Measurements from ENCODE around the gene CCDC134. TPM values are rescaled to one million over a fixed set of nuclear protein-coding genes. Genes with fewer than 3 reads are reported as not detected.

Gene CCDC134
- total RNA-seq, 1 donor from 2014 or later = 24.2 TPM

- Mint-ChIP-seq H3K36me3 (ENCODE audit: insufficient read depth) (peaks cover 2% of the 10 kb centered on the region), H3K4me1 (ENCODE audit: low read depth) (peaks cover 6% of the 10 kb centered on the region), H3K9me3 (ENCODE audit: low read depth) (no peaks in the 10 kb centered on the region), H3K27ac (peak overlapping the region; percentile 82), H3K27me3 (no peaks in the 10 kb centered on the region), H3K4me3 (ENCODE audit: low read depth) (no peak overlapping the region)
- no peak for TF ChIP-seq CTCF (IDR thresholded peaks at IDR 0.05; ENCODE audit: unreplicated experiment)
- no peak for DNase-seq (ENCODE audit: low spot score, unreplicated experiment)
Measured at GRCh38 chr22:41856469-41856868, 56.0 kb downstream of the CCDC134 start.

- Mint-ChIP-seq H3K27me3 (no peaks in the 10 kb centered on the region), H3K27ac (peak overlapping the region; percentile 52), H3K4me1 (ENCODE audit: low read depth) (peaks cover 8% of the 10 kb centered on the region), H3K36me3 (ENCODE audit: insufficient read depth) (peaks cover 2% of the 10 kb centered on the region), H3K4me3 (ENCODE audit: low read depth) (no peak overlapping the region), H3K9me3 (ENCODE audit: low read depth) (no peaks in the 10 kb centered on the region)
- TF ChIP-seq CTCF (IDR thresholded peaks at IDR 0.05; ENCODE audit: unreplicated experiment) = peak; percentile 59
- DNase-seq (ENCODE audit: low spot score, unreplicated experiment) = no peak
Measured at GRCh38 chr22:41857155-41857859, 56.8 kb downstream of the CCDC134 start.

GRCh38 chr22:41857860-41858199 is 57.4 kb downstream of the CCDC134 start:
- H3K4me3 Mint-ChIP-seq (ENCODE audit: low read depth) = no peak overlapping the region
- H3K36me3 Mint-ChIP-seq (ENCODE audit: insufficient read depth) = no peaks in the 10 kb centered on the region
- peaks cover 8% of the 10 kb centered on the region for H3K4me1 Mint-ChIP-seq (ENCODE audit: low read depth)
- H3K27ac Mint-ChIP-seq = peak overlapping the region; percentile 52
- no peaks in the 10 kb centered on the region for H3K27me3 Mint-ChIP-seq
- no peak for TF ChIP-seq CTCF (IDR thresholded peaks at IDR 0.05; ENCODE audit: unreplicated experiment)
- H3K9me3 Mint-ChIP-seq (ENCODE audit: low read depth) = no peaks in the 10 kb centered on the region
- no peak for DNase-seq (ENCODE audit: low spot score, unreplicated experiment)

- Mint-ChIP-seq H3K27me3 (no peaks in the 10 kb centered on the region), H3K9me3 (ENCODE audit: low read depth) (no peaks in the 10 kb centered on the region), H3K4me1 (ENCODE audit: low read depth) (peaks cover 7% of the 10 kb centered on the region), H3K4me3 (ENCODE audit: low read depth) (no peak overlapping the region), H3K36me3 (ENCODE audit: insufficient read depth) (peaks cover 6% of the 10 kb centered on the region), H3K27ac (no peak overlapping the region)
- TF ChIP-seq CTCF (IDR thresholded peaks at IDR 0.05; ENCODE audit: unreplicated experiment) = no peak
- DNase-seq (ENCODE audit: low spot score, unreplicated experiment) = no peak
Measured at GRCh38 chr22:41862160-41862529, 61.7 kb downstream of the CCDC134 start.

- Mint-ChIP-seq H3K27me3 (no peaks in the 10 kb centered on the region), H3K27ac (peak overlapping the region; percentile 45), H3K4me3 (ENCODE audit: low read depth) (no peak overlapping the region), H3K36me3 (ENCODE audit: insufficient read depth) (peaks cover 6% of the 10 kb centered on the region), H3K4me1 (ENCODE audit: low read depth) (peaks cover 6% of the 10 kb centered on the region), H3K9me3 (ENCODE audit: low read depth) (no peaks in the 10 kb centered on the region)
- no peak for TF ChIP-seq CTCF (IDR thresholded peaks at IDR 0.05; ENCODE audit: unreplicated experiment)
- DNase-seq (ENCODE audit: low spot score, unreplicated experiment) = no peak
Measured at GRCh38 chr22:41862530-41863266, 62.2 kb downstream of the CCDC134 start.
